HG03039 (cell line): ENCODE data around the gene MRPL12.

ENCODE experiments used
- ATAC-seq: cut with Tn5 transposase; IDR thresholded peaks from one replicate; pipeline ENCODE4 v1.9.1; 2021; ENCODE audit warnings: mild to moderate bottlenecking, moderate library complexity; ENCODE audit not compliant: unreplicated experiment

MRPL12 gene

GRCh38 chr17:81715107-81715871, 12.1 kb downstream of the MRPL12 start:
- no peak for ATAC-seq

DNA sequence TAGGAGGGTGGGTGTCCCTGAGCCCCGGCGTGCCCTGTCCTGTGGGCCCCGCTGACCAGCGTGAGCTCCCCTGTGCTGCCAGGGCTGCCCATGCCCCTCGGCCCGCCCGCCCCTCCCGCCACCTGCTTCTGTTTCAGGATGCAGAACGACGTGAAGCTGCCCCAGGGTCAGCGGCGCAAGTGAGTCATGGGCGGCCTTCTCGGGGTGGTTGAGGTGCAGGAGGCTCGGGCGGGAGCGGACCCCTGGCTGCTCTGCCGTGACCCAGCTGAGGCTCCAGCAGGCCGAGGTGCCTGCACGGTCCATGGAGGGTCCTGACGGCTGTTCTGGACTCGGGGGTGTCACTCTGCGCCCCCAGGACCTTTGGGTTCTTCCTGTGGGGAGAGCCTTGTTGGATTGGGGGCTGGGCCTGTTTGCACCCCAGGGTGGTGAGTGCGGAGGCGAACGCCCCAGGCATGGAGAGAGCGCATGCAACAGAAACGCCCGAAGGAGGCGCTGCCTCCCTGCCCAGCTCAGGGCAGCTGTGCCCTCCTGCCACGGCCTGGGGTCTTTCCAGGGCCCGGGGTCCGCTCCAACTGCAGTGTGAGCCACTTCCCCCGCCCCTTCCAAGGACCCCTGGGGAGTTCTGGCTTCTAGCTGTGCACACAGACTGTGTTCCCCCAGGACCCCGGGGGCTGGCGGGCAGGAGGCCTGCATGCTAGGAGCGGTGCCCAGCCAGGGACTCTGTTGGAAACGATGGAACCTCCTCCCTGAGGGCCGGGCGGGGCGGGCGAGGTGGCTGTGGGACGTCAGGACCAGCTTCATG, 12.9 kb downstream of the MRPL12 start:
- no peak for ATAC-seq

DNA sequence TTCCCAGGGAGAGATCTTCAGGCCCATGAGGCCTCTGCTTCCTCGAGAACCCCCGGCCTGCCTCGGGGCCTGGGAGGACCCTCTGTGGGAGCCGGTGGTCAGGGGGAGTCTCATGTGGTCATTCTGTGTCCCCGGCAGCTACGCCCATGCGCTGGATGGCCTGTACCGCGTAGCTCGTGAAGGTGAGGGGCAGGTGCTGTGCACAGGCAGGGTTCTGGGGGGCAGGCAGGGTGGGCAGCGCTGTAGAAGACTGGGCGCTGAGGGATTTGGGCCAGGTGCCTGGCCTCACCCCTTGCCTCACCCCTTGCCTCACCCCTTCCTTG, 13.5 kb downstream of the MRPL12 start:
- no peak for ATAC-seq

GRCh38 chr17:81717049-81717765, 14.0 kb downstream of the MRPL12 start:
- no peak for ATAC-seq

DNA sequence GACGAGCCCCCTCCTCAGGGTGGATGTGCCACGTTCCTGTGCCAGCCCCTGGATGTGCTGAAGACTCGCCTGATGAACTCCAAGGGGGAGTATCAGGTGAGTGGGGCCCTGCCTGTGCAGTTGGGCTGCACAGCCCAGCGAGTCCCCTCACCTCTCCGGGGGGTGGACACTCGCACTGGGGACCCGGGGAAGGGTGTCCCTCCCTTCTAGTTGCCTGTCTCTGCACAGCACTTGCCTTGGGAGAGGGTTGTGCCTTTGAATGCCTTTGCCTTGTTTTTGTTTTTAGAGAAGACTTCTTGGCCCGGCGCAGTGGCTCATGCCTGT, 14.6 kb downstream of the MRPL12 start:
- ATAC-seq = no peak

DNA sequence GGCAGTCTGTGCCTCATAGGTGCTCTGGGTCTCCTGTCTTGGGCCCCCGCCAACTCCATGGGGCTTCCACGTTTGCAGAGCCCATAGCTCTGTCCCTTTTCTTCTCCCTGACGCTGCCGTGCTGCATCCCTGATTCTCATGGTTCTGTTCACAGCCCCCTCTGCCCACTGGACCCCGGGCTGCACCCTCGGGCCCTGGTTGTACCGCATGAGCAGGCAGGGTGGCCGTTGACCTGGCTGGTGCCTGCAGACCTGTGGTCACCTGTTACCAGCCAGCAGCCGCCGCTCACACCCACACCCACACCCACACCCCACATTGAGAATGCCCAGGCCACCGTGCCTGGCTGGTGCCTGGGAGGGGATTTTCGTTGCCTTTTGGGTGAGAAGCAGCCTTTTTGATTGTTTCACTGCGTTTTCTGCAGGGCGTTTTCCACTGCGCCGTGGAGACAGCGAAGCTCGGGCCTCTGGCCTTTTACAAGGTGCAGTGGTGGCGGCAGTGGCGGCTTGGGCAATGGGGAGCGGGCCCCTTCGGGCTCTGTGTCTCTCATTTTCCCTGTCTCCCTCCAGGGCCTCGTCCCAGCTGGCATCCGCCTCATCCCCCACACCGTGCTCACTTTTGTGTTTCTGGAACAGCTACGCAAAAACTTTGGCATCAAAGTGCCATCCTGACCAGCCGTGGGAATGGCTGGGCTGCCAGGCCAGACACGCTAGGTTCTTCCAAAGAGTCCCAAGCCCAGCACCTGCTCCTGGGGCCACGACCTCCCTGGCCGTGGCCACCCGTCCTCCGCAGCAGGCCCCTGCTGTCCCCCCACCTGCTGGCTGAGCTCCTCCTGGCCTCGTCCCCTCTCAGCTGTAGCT, 16.5 kb downstream of the MRPL12 start:
- ATAC-seq = no peak

- no peak for ATAC-seq
Observed at GRCh38 chr17:81720267-81721071, 17.3 kb downstream of the MRPL12 start.

- ATAC-seq = no peak
Observed at GRCh38 chr17:81722184-81723120, 19.3 kb downstream of the MRPL12 start.

GRCh38 chr17:81723651-81724209, 20.6 kb downstream of the MRPL12 start:
- ATAC-seq = no peak

- ATAC-seq = no peak
Observed at GRCh38 chr17:81725439-81725838, 22.3 kb downstream of the MRPL12 start.

DNA sequence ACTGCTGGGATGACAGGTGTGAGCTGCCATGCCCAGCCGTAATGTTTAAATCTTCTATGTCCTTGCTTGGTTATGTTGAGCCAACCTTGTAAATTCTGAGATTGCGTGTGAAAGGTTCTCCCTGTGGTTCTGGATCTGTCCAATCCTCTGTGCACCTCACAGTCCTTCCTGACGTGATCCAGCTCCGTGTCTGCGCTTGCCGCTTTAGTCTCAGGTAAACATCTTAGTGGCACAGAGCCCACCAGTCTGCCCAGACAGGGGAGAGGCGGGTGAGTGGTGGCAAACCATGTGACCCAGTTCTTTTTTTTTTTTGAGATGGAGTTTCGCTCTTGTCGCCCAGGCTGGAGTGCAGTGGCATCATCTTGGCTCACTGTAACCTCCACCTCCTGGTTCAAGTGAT, 22.8 kb downstream of the MRPL12 start:
- no peak for ATAC-seq

DNA sequence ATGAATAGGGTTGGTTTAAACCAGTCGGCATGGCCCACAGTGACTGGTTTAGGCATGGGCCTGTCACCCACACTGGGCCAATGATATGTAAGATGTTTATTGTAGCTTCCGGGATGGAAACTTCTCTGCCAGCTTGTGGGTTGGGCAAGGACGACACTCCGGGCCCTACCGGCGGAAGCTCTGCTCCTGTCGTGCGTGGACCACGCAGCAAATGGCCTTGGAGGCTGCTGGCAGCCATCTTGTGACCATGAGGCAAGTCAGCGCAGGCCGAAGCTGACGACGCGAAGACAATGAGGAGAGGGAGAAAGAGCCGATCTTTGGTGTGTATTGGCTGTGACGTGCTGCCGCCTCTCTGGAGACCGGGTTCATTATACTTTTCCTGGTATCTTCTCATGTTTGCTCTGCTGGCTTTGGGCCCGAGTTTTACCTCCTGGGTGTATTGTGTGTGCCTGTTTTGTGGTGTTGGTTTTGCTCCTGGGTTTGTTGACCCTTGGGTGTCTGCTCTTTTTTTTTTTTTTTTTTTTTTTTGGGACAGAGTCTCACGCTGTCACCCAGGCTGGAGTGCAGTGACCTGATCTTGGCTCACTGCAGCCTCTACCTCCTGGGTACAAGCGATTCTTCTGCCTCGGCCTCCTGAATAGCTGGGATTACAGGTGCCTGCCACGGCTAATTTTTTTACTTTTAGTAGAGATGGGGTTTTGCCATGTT, 24.3 kb downstream of the MRPL12 start:
- no peak for ATAC-seq

- ATAC-seq = no peak
Observed at GRCh38 chr17:81733507-81734404, 30.6 kb downstream of the MRPL12 start.

GRCh38 chr17:81734405-81735263, 31.5 kb downstream of the MRPL12 start:
- no peak for ATAC-seq

- ATAC-seq = no peak
Observed at GRCh38 chr17:81735264-81736102, 32.3 kb downstream of the MRPL12 start.
